Stimulated activated CD8-positive, alpha-beta memory T cell treated with anti-CD3 and anti-CD28 coated beads, Interleukin-7, amount 100 ng/mL, for 4 hours (primary cell): ENCODE results near the gene SIGLEC12.

ENCODE experiments used
- DNase-seq, 2 donors: peaks; one replicate each; pipeline ENCODE4 v3.0.0-alpha.2; 2020; ENCODE audit warnings: low read depth in 2 of 2

SIGLEC12 gene

GRCh38 chr19:51501594-51502263 is at the start of gene SIGLEC12:
Gene SIGLEC12 (minus strand): TSS chr19:51501800. CDS start chr19:51501733, 67 bp downstream.
- DNase-seq, result peak in 1 of 2 donors; percentile 3

- DNase-seq, result no peak
These were observed 49.5 kb upstream of the SIGLEC12 start for GRCh38 chr19:51550848-51551672.

GRCh38 chr19:51549533-51550324 is 48.1 kb upstream of the SIGLEC12 start:
- DNase-seq, result no peak

GRCh38 chr19:51548891-51549305 is 47.3 kb upstream of the SIGLEC12 start:
- no peak for DNase-seq

- DNase-seq, result no peak
These were observed 46.6 kb upstream of the SIGLEC12 start for GRCh38 chr19:51548213-51548651.

- DNase-seq, result no peak
These were observed 46.0 kb upstream of the SIGLEC12 start for GRCh38 chr19:51547397-51548212.

- DNase-seq, result no peak
These were observed 45.2 kb upstream of the SIGLEC12 start for GRCh38 chr19:51546650-51547396.

GRCh38 chr19:51546107-51546649 is 44.6 kb upstream of the SIGLEC12 start:
- no peak for DNase-seq

GRCh38 chr19:51544038-51544437 is 42.4 kb upstream of the SIGLEC12 start:
- no peak for DNase-seq

- no peak for DNase-seq
These were observed 41.1 kb upstream of the SIGLEC12 start for GRCh38 chr19:51542699-51543098.

GRCh38 chr19:51541458-51542357 is 40.1 kb upstream of the SIGLEC12 start:
- no peak for DNase-seq

GRCh38 chr19:51539821-51540366 is 38.3 kb upstream of the SIGLEC12 start:
- DNase-seq, result no peak

- DNase-seq, result no peak
These were observed 33.9 kb upstream of the SIGLEC12 start for GRCh38 chr19:51535535-51535934.

GRCh38 chr19:51531349-51532315 is 30.0 kb upstream of the SIGLEC12 start, which contains the start of gene SIGLEC6:
Gene SIGLEC6 (minus strand): TSS chr19:51531670. CDS start chr19:51531648, 22 bp downstream.
- DNase-seq, result peak in 1 of 2 donors; percentile 28

- no peak for DNase-seq
These were observed 29.0 kb upstream of the SIGLEC12 start for GRCh38 chr19:51530616-51531015.

- no peak for DNase-seq
These were observed 27.7 kb upstream of the SIGLEC12 start for GRCh38 chr19:51529301-51529700.

- no peak for DNase-seq
These were observed 24.1 kb upstream of the SIGLEC12 start for GRCh38 chr19:51525651-51526050.
